ENCODE results near the gene KRT34. TPM values are rescaled to one million over a fixed set of nuclear protein-coding genes. Genes with fewer than 3 reads are reported as not detected.
A peak's percentile ranks its signal among the peaks of the same experiment; 100 is the strongest.

The KRT34 gene
- total and polyA plus RNA-seq, 2 experiments from 2014 or later = 39.8 to 77.8 TPM

DNA sequence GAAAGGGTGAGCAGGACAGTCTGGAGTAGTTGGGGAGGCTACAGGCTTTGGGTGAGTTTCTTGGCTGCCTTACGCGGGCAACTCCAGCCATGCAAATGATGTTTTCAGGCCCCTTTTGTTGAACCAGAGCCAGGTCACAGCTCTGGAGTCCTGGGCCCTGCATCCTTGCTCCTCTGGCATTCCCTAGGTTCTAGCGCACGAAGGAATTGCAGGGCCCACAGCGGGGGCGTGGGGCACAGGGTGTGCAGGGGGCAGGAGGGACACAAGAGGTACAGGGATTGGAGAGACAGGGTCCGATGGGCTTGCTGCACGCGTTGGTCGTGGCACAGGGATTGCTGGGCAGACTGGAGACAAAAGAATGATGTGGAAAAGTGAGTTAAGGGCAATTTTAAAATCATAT is 11.7 kb upstream of the KRT34 start:
- Histone ChIP-seq H3K4me2 (ENCODE audit: unreplicated experiment) (no peak overlapping the region), H3K4me3 (no peak overlapping the region), H3K9me2 (ENCODE audit: insufficient read depth) (no peaks in the 10 kb centered on the region), H3F3A (ENCODE audit: insufficient read depth) (no peaks in the 10 kb centered on the region; the same call in 1 of the 2 replicates), H3K27ac (no peak overlapping the region), H2AFZ (no peak overlapping the region), H3K4me1 (ENCODE audit: insufficient read depth) (peaks cover 17% of the 10 kb centered on the region), H3K9ac (no peak overlapping the region), H4K20me1 (ENCODE audit: insufficient read depth) (no peaks in the 10 kb centered on the region), H3K36me3 (ENCODE audit: low read depth) (no peaks in the 10 kb centered on the region), H3K9me3 (ENCODE audit: low read depth) (no peaks in the 10 kb centered on the region), H3K79me2 (ENCODE audit: insufficient read depth) (no peaks in the 10 kb centered on the region), H3K27me3 (replicated peaks; ENCODE audit: insufficient read depth) (no peaks in the 10 kb centered on the region)
- 90 to 92% methylated on average over 10 of the region's 10 CpGs for WGBS, 2 experiments (ENCODE audit: low coverage in 1 of 2, low lambda C conversion rate in 2 of 2, missing lambda C conversion rate in 2 of 2)
- no peak for DNase-seq
- no peak for TF ChIP-seq EZH2 (IDR thresholded peaks at IDR 0.05; ENCODE audit: insufficient read depth, poor library complexity, severe bottlenecking)
- no peak for TF ChIP-seq EZH2phosphoT487 (IDR thresholded peaks at IDR 0.05; ENCODE audit: insufficient read depth, low read depth)
- in situ Hi-C loops (cut with MboI) = no loop called here

DNA sequence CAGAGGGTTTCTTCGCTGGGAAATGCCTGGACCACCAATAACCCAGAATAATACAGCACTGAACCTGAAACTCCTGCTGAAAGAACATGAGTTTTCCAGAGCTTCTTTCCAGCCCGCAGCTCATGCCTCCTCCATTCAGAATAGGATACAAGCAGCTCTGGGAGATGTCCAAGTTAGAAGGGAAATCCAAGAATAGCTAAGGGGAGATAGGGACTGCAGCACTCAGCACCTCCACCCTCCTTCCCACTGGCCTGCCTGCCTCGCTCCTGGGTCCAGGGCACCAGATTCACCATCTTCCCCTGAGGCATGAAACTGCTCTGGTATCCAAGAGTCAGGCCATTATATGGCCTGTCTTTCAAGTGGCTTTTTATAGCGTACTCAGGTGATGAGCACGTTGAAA is 11.2 kb upstream of the KRT34 start:
- no peaks in the 10 kb centered on the region for H3K27me3 ChIP-seq (replicated peaks; ENCODE audit: insufficient read depth)
- WGBS, 2 experiments (ENCODE audit: low coverage in 1 of 2, low lambda C conversion rate in 2 of 2, missing lambda C conversion rate in 2 of 2) = 62 to 68% methylated on average over 5 of the region's 5 CpGs
- no peak overlapping the region for H3K9ac ChIP-seq
- no peaks in the 10 kb centered on the region for H3K9me3 ChIP-seq (ENCODE audit: low read depth)
- H3K36me3 ChIP-seq (ENCODE audit: low read depth) = no peaks in the 10 kb centered on the region
- in situ Hi-C loops (cut with MboI) = no loop called here
- no peaks in the 10 kb centered on the region for H3K9me2 ChIP-seq (ENCODE audit: insufficient read depth)
- DNase-seq = no peak
- no peak overlapping the region for H3K4me3 ChIP-seq
- peaks cover 17% of the 10 kb centered on the region for H3K4me1 ChIP-seq (ENCODE audit: insufficient read depth)
- H3K79me2 ChIP-seq (ENCODE audit: insufficient read depth) = no peaks in the 10 kb centered on the region
- no peak overlapping the region for H3K27ac ChIP-seq
- H4K20me1 ChIP-seq (ENCODE audit: insufficient read depth) = no peaks in the 10 kb centered on the region
- no peak overlapping the region for H2AFZ ChIP-seq
- H3K4me2 ChIP-seq (ENCODE audit: unreplicated experiment) = no peak overlapping the region
- TF ChIP-seq EZH2phosphoT487 (IDR thresholded peaks at IDR 0.05; ENCODE audit: insufficient read depth, low read depth) = no peak
- TF ChIP-seq EZH2 (IDR thresholded peaks at IDR 0.05; ENCODE audit: insufficient read depth, poor library complexity, severe bottlenecking) = no peak
- H3F3A ChIP-seq (ENCODE audit: insufficient read depth) = no peaks in the 10 kb centered on the region; the same call in 1 of the 2 replicates

DNA sequence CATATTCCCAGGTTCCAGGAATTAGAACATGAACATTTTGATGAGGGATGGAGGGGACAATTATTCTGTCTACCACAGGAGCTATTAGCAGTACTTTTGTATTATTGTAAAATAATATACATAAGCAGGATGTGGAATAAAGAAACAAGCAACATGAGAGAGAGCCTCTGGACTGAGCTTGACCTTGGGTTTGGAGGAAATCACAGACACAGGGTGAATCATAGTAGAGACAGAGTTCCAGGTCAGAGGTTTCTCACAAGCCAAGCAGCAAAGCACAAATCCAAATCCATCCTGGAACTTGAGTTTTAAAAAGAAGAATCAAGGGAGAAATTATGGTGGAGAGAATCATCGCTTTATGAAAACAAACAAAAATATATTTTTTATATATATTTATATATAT is 10.2 kb upstream of the KRT34 start:
- no peaks in the 10 kb centered on the region for H3K9me3 ChIP-seq (ENCODE audit: low read depth)
- no peak overlapping the region for H3K4me3 ChIP-seq
- no peaks in the 10 kb centered on the region for H4K20me1 ChIP-seq (ENCODE audit: insufficient read depth)
- no peaks in the 10 kb centered on the region; the same call in 1 of the 2 replicates for H3F3A ChIP-seq (ENCODE audit: insufficient read depth)
- no peaks in the 10 kb centered on the region for H3K79me2 ChIP-seq (ENCODE audit: insufficient read depth)
- peak; percentile 53 for DNase-seq
- H3K4me1 ChIP-seq (ENCODE audit: insufficient read depth) = peaks cover 17% of the 10 kb centered on the region
- WGBS, 2 experiments (ENCODE audit: low coverage in 1 of 2, low lambda C conversion rate in 2 of 2, missing lambda C conversion rate in 2 of 2) = 98 to 100% methylated on average over 1 of the region's 1 CpG
- no peaks in the 10 kb centered on the region for H3K27me3 ChIP-seq (replicated peaks; ENCODE audit: insufficient read depth)
- H3K27ac ChIP-seq = no peak overlapping the region
- in situ Hi-C loops (cut with MboI) = no loop called here
- no peak overlapping the region for H3K4me2 ChIP-seq (ENCODE audit: unreplicated experiment)
- no peaks in the 10 kb centered on the region for H3K9me2 ChIP-seq (ENCODE audit: insufficient read depth)
- no peaks in the 10 kb centered on the region for H3K36me3 ChIP-seq (ENCODE audit: low read depth)
- no peak overlapping the region for H3K9ac ChIP-seq
- H2AFZ ChIP-seq = no peak overlapping the region
- no peak for TF ChIP-seq EZH2phosphoT487 (IDR thresholded peaks at IDR 0.05; ENCODE audit: insufficient read depth, low read depth)

DNA sequence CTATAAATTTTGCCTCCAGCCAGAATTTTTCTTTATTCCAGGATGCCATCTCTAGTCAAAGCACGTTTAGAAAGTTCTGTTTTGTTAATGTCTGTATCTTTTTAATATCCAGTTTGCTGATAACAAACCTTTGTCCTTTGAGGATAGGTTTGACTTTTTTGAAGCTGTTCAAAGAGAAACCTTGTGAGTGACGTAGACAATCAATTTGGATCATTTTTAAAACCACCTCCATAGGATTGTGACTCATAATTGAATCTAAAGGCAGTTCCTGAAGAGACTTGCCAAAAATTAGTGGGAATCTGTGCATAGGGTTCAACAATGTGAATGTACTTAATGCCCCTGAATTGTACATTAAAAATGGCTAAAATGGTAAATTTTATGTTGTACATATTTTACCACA is 9.4 kb upstream of the KRT34 start:
- 43 to 49% methylated on average over 2 of the region's 2 CpGs for WGBS, 2 experiments (ENCODE audit: low coverage in 1 of 2, low lambda C conversion rate in 2 of 2, missing lambda C conversion rate in 2 of 2)
- Histone ChIP-seq H3K4me3 (no peak overlapping the region), H3K9ac (no peak overlapping the region), H3K9me2 (ENCODE audit: insufficient read depth) (no peaks in the 10 kb centered on the region), H3K36me3 (ENCODE audit: low read depth) (no peaks in the 10 kb centered on the region), H3F3A (ENCODE audit: insufficient read depth) (no peaks in the 10 kb centered on the region; the same call in 1 of the 2 replicates), H3K27ac (no peak overlapping the region), H2AFZ (no peak overlapping the region), H3K79me2 (ENCODE audit: insufficient read depth) (no peaks in the 10 kb centered on the region), H3K4me1 (ENCODE audit: insufficient read depth) (peaks cover 17% of the 10 kb centered on the region), H3K4me2 (ENCODE audit: unreplicated experiment) (no peak overlapping the region), H4K20me1 (ENCODE audit: insufficient read depth) (no peaks in the 10 kb centered on the region), H3K9me3 (ENCODE audit: low read depth) (no peaks in the 10 kb centered on the region), H3K27me3 (replicated peaks; ENCODE audit: insufficient read depth) (no peaks in the 10 kb centered on the region)
- no peak for DNase-seq
- TF ChIP-seq EZH2 (IDR thresholded peaks at IDR 0.05; ENCODE audit: insufficient read depth, poor library complexity, severe bottlenecking) = no peak
- TF ChIP-seq EZH2phosphoT487 (IDR thresholded peaks at IDR 0.05; ENCODE audit: insufficient read depth, low read depth) = no peak
- in situ Hi-C loops (cut with MboI) = no loop called here

DNA sequence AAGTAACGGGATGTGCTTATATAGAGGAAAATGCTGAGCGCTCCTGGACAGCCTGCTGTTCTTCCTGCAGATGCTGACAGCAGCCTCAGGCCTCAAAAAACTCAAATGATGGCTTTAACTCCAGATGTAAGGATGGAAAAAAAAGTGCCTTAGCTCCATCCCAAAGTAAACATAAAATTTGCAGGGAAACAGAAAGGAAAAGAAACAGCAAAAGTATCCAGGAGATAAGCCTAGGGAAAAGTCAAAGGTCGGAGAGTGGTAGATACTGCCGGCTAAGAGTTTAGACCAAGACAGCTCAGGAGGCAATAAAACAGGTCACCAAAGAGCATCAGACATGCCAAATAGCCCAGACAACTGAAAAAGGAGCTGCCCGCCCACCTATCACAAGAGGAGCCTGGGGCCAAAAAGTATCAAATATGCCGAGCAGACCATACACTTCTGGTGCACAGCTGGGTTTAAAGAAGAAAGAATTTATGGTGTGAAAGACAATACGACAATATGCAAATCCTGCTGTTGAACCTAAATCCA is 8.4 kb upstream of the KRT34 start:
- Histone ChIP-seq H2AFZ (no peak overlapping the region), H3F3A (ENCODE audit: insufficient read depth) (no peaks in the 10 kb centered on the region; the same call in 1 of the 2 replicates), H3K9me2 (ENCODE audit: insufficient read depth) (no peaks in the 10 kb centered on the region), H3K79me2 (ENCODE audit: insufficient read depth) (no peaks in the 10 kb centered on the region), H4K20me1 (ENCODE audit: insufficient read depth) (no peaks in the 10 kb centered on the region), H3K9me3 (ENCODE audit: low read depth) (peaks cover 3% of the 10 kb centered on the region), H3K27ac (no peak overlapping the region), H3K4me3 (no peak overlapping the region), H3K27me3 (replicated peaks; ENCODE audit: insufficient read depth) (no peaks in the 10 kb centered on the region), H3K36me3 (ENCODE audit: low read depth) (0 out of 2 replicates have a peak, but pooled peaks cover 2% of the 10 kb centered on the region), H3K4me1 (ENCODE audit: insufficient read depth) (peaks cover 17% of the 10 kb centered on the region), H3K9ac (no peak overlapping the region), H3K4me2 (ENCODE audit: unreplicated experiment) (no peak overlapping the region)
- in situ Hi-C loops (cut with MboI) = no loop called here
- no peak for TF ChIP-seq EZH2phosphoT487 (IDR thresholded peaks at IDR 0.05; ENCODE audit: insufficient read depth, low read depth)
- no peak for TF ChIP-seq EZH2 (IDR thresholded peaks at IDR 0.05; ENCODE audit: insufficient read depth, poor library complexity, severe bottlenecking)
- 79 to 81% methylated on average over 7 of the region's 7 CpGs for WGBS, 2 experiments (ENCODE audit: low coverage in 1 of 2, low lambda C conversion rate in 2 of 2, missing lambda C conversion rate in 2 of 2)
- DNase-seq = no peak

Measured in GM23248 (cell line).